WTC11 (cell line): ENCODE results near the gene MOB3B. TPM values are rescaled to one million over a fixed set of nuclear protein-coding genes. Genes with fewer than 3 reads are reported as not detected.

Experiments
- ATAC-seq: fragments of 200-7000 bp; cut with Tn5 transposase; 2 replicates; pipeline ENCODE4 v1.10.0; 2021; ENCODE audit warnings: mild to moderate bottlenecking, moderate library complexity
- CTCF ChIA-PET: fragments of 300-600 bp; sonication (Branson Sonifier 250); formaldehyde crosslinking; loops from one replicate; lab custom pipeline; 2021; ENCODE audit warnings: antibody characterized with exemption; lab: Charles Lee
- POLR2A ChIA-PET: fragments of 350-600 bp; sonication (Branson Sonifier 250); formaldehyde crosslinking; loops from one replicate; lab custom pipeline; 2021; ENCODE audit warnings: antibody characterized with exemption; lab: Charles Lee
- DNase-seq: peaks from one replicate; pipeline ENCODE4 v3.0.0; 2021; ENCODE audit warnings: low spot score
- H3K27ac Mint-ChIP-seq: 2 replicates; pipeline ENCODE4 v1.8.0; 2021; ENCODE audit warnings: mixed read lengths
- H3K27me3 Mint-ChIP-seq: 2 replicates; pipeline ENCODE4 v1.8.0; 2021; ENCODE audit warnings: low read depth, mild to moderate bottlenecking, moderate library complexity, mixed read lengths
- H3K36me3 Mint-ChIP-seq: 2 replicates; pipeline ENCODE4 v1.8.0; 2021; ENCODE audit warnings: mixed read lengths
- H3K4me1 Mint-ChIP-seq: 2 replicates; pipeline ENCODE4 v1.8.0; 2022; ENCODE audit warnings: mixed read lengths
- H3K4me3 Mint-ChIP-seq: 2 replicates; pipeline ENCODE4 v1.8.0; 2021; ENCODE audit warnings: mild to moderate bottlenecking, moderate library complexity, mixed read lengths
- H3K9me3 Mint-ChIP-seq: 2 replicates; pipeline ENCODE4 v1.8.0; 2021; ENCODE audit warnings: mixed read lengths
- ESRRA ChIP-seq: sonication (generic); formaldehyde crosslinking; IDR thresholded peaks from 2 replicates; pipeline ENCODE4 v1.8.1; 2022; ENCODE audit warnings: mild to moderate bottlenecking, missing genetic modification reagents, borderline replicate concordance
- FOXJ3 ChIP-seq: sonication (generic); formaldehyde crosslinking; IDR thresholded peaks from 2 replicates; pipeline ENCODE4 v1.9.0; 2021; ENCODE audit warnings: missing genetic modification reagents, mild to moderate bottlenecking, borderline replicate concordance
- FOXK1 ChIP-seq: sonication (generic); formaldehyde crosslinking; IDR thresholded peaks from 2 replicates; pipeline ENCODE4 v1.8.0; 2022; ENCODE audit warnings: mild to moderate bottlenecking, moderate library complexity, missing genetic modification reagents
- JUN ChIP-seq: sonication (generic); formaldehyde crosslinking; IDR thresholded peaks from 2 replicates; pipeline ENCODE4 v1.8.0; 2023; ENCODE audit warnings: mild to moderate bottlenecking, missing genetic modification reagents
- NFYB ChIP-seq: sonication (generic); formaldehyde crosslinking; conservative IDR thresholded peaks from 2 replicates; pipeline ENCODE4 v1.8.0; 2022; ENCODE audit warnings: low read depth, missing genetic modification reagents
- SOX15 ChIP-seq: fragments of 250-450 bp; sonication (Bioruptor Pico); IDR thresholded peaks from 2 replicates; pipeline ENCODE4 v1.9.0; 2021; ENCODE audit warnings: mild to moderate bottlenecking
- ZNF423 ChIP-seq: fragments of 250-450 bp; sonication (Bioruptor Pico); IDR thresholded peaks from 2 replicates; pipeline ENCODE4 v2.1.2; 2022; ENCODE audit warnings: mild to moderate bottlenecking, moderate library complexity
- total RNA-seq: library from RNA; stranded (reverse); gene quantifications from 3 replicates; pipeline ENCODE4 v1.2.3, GENCODE V29; 2021
- TF ChIP-seq, protein P1 (sequence below): sonication (generic); formaldehyde crosslinking; IDR thresholded peaks from 2 replicates; pipeline ENCODE4 v1.8.1; 2023; ENCODE audit warnings: mild to moderate bottlenecking, missing genetic modification reagents, borderline replicate concordance
- TF ChIP-seq, protein P2 (sequence below): sonication (generic); formaldehyde crosslinking; IDR thresholded peaks from 2 replicates; pipeline ENCODE4 v1.8.0; 2022; ENCODE audit warnings: mild to moderate bottlenecking, missing genetic modification reagents
- TF ChIP-seq, protein P3 (sequence below): fragments of 250-450 bp; sonication (Bioruptor Pico); IDR thresholded peaks from 2 replicates; pipeline ENCODE4 v1.8.0; 2021; ENCODE audit warnings: mild to moderate bottlenecking
- TF ChIP-seq, protein P4 (sequence below): fragments of 200-600 bp; IDR thresholded peaks from 2 replicates; pipeline ENCODE4 v1.8.0; 2022; ENCODE audit warnings: antibody characterized with exemption
- TF ChIP-seq, protein P5 (sequence below): sonication (generic); formaldehyde crosslinking; IDR thresholded peaks from 2 replicates; pipeline ENCODE4 v1.8.1; 2023; ENCODE audit warnings: mild to moderate bottlenecking, moderate library complexity, missing genetic modification reagents
- TF ChIP-seq, protein P6 (sequence below): sonication (generic); formaldehyde crosslinking; IDR thresholded peaks from 2 replicates; pipeline ENCODE4 v1.8.1; 2023; ENCODE audit warnings: mild to moderate bottlenecking, missing genetic modification reagents, moderate library complexity
- TF ChIP-seq, protein P7 (sequence below): fragments of 250-450 bp; sonication (Bioruptor Pico); IDR thresholded peaks from 2 replicates; pipeline ENCODE4 v1.9.0; 2021; ENCODE audit warnings: mild to moderate bottlenecking

Gene MOB3B
- total RNA-seq, 1 experiment from 2014 or later: 25.1 TPM

DNA sequence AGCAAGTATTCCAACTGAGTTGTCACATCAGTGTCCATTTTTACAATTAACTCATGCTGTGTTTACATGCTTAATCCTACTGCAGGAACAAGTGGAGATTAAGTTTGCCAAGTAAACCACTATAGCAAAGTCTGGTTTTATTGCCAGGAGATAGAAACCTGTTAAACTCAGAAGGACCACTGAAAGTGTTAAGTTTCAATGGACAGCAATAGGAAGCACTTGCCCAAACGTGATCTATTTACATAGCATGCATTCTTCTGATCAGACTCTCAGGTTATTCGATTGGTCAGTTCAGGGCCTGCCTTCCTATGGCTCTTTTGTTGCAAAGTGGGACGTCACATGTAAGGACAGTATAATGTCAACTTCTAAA lies 33.5 kb downstream of the MOB3B start (continued):
- TF ChIP-seq, protein P1, sequence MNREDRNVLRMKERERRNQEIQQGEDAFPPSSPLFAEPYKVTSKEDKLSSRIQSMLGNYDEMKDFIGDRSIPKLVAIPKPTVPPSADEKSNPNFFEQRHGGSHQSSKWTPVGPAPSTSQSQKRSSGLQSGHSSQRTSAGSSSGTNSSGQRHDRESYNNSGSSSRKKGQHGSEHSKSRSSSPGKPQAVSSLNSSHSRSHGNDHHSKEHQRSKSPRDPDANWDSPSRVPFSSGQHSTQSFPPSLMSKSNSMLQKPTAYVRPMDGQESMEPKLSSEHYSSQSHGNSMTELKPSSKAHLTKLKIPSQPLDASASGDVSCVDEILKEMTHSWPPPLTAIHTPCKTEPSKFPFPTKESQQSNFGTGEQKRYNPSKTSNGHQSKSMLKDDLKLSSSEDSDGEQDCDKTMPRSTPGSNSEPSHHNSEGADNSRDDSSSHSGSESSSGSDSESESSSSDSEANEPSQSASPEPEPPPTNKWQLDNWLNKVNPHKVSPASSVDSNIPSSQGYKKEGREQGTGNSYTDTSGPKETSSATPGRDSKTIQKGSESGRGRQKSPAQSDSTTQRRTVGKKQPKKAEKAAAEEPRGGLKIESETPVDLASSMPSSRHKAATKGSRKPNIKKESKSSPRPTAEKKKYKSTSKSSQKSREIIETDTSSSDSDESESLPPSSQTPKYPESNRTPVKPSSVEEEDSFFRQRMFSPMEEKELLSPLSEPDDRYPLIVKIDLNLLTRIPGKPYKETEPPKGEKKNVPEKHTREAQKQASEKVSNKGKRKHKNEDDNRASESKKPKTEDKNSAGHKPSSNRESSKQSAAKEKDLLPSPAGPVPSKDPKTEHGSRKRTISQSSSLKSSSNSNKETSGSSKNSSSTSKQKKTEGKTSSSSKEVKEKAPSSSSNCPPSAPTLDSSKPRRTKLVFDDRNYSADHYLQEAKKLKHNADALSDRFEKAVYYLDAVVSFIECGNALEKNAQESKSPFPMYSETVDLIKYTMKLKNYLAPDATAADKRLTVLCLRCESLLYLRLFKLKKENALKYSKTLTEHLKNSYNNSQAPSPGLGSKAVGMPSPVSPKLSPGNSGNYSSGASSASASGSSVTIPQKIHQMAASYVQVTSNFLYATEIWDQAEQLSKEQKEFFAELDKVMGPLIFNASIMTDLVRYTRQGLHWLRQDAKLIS (CRISPR knock-in tag): no peak
- TF ChIP-seq, protein P2, sequence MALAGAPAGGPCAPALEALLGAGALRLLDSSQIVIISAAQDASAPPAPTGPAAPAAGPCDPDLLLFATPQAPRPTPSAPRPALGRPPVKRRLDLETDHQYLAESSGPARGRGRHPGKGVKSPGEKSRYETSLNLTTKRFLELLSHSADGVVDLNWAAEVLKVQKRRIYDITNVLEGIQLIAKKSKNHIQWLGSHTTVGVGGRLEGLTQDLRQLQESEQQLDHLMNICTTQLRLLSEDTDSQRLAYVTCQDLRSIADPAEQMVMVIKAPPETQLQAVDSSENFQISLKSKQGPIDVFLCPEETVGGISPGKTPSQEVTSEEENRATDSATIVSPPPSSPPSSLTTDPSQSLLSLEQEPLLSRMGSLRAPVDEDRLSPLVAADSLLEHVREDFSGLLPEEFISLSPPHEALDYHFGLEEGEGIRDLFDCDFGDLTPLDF (CRISPR knock-in tag): no peak
- TF ChIP-seq, protein P3, sequence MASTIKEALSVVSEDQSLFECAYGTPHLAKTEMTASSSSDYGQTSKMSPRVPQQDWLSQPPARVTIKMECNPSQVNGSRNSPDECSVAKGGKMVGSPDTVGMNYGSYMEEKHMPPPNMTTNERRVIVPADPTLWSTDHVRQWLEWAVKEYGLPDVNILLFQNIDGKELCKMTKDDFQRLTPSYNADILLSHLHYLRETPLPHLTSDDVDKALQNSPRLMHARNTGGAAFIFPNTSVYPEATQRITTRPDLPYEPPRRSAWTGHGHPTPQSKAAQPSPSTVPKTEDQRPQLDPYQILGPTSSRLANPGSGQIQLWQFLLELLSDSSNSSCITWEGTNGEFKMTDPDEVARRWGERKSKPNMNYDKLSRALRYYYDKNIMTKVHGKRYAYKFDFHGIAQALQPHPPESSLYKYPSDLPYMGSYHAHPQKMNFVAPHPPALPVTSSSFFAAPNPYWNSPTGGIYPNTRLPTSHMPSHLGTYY (CRISPR knock-in tag): no peak
- TF ChIP-seq FOXK1 (CRISPR knock-in tag) (no peak), FOXJ3 (no peak), JUN (CRISPR knock-in tag) (no peak)
- TF ChIP-seq, protein P4, sequence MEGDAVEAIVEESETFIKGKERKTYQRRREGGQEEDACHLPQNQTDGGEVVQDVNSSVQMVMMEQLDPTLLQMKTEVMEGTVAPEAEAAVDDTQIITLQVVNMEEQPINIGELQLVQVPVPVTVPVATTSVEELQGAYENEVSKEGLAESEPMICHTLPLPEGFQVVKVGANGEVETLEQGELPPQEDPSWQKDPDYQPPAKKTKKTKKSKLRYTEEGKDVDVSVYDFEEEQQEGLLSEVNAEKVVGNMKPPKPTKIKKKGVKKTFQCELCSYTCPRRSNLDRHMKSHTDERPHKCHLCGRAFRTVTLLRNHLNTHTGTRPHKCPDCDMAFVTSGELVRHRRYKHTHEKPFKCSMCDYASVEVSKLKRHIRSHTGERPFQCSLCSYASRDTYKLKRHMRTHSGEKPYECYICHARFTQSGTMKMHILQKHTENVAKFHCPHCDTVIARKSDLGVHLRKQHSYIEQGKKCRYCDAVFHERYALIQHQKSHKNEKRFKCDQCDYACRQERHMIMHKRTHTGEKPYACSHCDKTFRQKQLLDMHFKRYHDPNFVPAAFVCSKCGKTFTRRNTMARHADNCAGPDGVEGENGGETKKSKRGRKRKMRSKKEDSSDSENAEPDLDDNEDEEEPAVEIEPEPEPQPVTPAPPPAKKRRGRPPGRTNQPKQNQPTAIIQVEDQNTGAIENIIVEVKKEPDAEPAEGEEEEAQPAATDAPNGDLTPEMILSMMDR: no peak

DNA sequence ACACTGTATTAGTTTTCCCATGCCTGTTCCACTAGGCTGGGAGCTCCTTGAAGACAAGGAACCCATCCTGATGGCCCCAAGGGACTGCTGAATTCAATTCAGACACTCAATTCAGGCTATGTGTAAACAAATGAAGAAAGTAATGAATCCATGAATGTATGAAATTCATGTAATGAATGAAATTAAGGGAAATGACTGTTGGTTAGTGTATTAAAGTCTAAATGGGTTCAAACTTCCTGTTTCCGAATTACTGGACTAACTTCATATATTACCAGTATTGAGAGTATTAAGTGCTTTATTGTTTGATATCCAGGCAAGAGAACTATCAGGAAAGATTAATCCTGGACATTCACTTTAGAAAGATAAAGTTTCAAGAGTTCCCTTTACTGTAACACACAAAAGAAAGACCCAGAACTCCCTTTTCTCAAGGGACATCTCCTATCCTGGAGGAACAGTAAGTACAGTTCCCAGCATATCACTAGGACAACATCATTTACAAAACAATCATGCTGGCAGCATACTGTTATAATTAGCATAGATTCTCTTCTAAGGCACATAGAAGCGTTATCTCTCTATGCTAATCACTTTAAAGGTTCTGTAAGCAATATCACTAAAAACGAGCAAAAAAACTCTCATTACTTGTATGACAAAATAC lies 34.0 kb downstream of the MOB3B start:
- Mint-ChIP-seq H3K27ac (peak overlapping the region; percentile 78), H3K4me3 (peak overlapping the region; percentile 29; the same call in 1 of the 2 replicates), H3K9me3 (peaks cover 19% of the 10 kb centered on the region), H3K4me1 (peaks cover 61% of the 10 kb centered on the region), H3K27me3 (no peaks in the 10 kb centered on the region), H3K36me3 (peaks cover 34% of the 10 kb centered on the region)
- POLR2A ChIA-PET: no interaction called here
- peak; percentile 56 for ATAC-seq
- no peak for DNase-seq
- CTCF ChIA-PET: no interaction called here
- TF ChIP-seq SOX15 (CRISPR knock-in tag) (no peak), NFYB (CRISPR knock-in tag) (no peak), ESRRA (CRISPR knock-in tag) (no peak), ZNF423 (no peak)
- TF ChIP-seq, protein P5, sequence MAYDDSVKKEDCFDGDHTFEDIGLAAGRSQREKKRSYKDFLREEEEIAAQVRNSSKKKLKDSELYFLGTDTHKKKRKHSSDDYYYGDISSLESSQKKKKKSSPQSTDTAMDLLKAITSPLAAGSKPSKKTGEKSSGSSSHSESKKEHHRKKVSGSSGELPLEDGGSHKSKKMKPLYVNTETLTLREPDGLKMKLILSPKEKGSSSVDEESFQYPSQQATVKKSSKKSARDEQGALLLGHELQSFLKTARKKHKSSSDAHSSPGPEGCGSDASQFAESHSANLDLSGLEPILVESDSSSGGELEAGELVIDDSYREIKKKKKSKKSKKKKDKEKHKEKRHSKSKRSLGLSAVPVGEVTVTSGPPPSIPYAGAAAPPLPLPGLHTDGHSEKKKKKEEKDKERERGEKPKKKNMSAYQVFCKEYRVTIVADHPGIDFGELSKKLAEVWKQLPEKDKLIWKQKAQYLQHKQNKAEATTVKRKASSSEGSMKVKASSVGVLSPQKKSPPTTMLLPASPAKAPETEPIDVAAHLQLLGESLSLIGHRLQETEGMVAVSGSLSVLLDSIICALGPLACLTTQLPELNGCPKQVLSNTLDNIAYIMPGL (CRISPR knock-in tag): no peak
- TF ChIP-seq, protein P6, sequence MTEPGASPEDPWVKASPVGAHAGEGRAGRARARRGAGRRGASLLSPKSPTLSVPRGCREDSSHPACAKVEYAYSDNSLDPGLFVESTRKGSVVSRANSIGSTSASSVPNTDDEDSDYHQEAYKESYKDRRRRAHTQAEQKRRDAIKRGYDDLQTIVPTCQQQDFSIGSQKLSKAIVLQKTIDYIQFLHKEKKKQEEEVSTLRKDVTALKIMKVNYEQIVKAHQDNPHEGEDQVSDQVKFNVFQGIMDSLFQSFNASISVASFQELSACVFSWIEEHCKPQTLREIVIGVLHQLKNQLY (CRISPR knock-in tag): no peak
- TF ChIP-seq, protein P7, sequence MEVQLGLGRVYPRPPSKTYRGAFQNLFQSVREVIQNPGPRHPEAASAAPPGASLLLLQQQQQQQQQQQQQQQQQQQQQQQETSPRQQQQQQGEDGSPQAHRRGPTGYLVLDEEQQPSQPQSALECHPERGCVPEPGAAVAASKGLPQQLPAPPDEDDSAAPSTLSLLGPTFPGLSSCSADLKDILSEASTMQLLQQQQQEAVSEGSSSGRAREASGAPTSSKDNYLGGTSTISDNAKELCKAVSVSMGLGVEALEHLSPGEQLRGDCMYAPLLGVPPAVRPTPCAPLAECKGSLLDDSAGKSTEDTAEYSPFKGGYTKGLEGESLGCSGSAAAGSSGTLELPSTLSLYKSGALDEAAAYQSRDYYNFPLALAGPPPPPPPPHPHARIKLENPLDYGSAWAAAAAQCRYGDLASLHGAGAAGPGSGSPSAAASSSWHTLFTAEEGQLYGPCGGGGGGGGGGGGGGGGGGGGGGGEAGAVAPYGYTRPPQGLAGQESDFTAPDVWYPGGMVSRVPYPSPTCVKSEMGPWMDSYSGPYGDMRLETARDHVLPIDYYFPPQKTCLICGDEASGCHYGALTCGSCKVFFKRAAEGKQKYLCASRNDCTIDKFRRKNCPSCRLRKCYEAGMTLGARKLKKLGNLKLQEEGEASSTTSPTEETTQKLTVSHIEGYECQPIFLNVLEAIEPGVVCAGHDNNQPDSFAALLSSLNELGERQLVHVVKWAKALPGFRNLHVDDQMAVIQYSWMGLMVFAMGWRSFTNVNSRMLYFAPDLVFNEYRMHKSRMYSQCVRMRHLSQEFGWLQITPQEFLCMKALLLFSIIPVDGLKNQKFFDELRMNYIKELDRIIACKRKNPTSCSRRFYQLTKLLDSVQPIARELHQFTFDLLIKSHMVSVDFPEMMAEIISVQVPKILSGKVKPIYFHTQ (CRISPR knock-in tag): no peak
- TF ChIP-seq, protein P1 (CRISPR knock-in tag): no peak
